Neural progenitor cell (in vitro differentiated cells): ENCODE results near the gene MIOX.

ENCODE experiments used
- EZH2 ChIP-seq: fragments of 200-600 bp; sonication (generic); IDR thresholded peaks from 2 replicates; pipeline ENCODE4 v1.6.1; 2017; ENCODE audit warnings: antibody characterized with exemption, mild to moderate bottlenecking, moderate library complexity
- TF ChIP-seq, protein P1 (sequence below): fragments of 200-600 bp; sonication (generic); IDR thresholded peaks from 2 replicates; pipeline ENCODE4 v1.5.1; 2017; ENCODE audit warnings: antibody characterized with exemption, mild to moderate bottlenecking

DNA sequence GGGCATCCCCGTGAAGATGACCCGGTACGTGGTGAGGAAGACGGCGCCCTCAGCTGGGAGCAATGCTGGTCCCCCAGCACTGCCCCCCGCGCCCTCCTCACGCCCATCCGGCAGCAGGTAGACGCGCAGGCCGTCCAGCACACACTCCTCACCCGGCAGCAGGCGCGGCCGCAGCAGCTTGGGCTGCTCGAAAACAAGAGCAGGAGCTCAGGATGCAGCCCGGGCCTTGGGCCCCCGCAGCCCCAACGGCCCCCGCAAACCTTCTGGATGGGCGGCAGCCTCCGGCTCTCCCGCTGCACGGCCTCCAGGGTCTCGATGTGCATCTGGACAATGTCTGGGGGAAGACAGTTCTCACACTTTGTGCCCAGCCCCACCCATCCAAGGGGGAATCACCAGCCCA, 25.1 kb upstream of the MIOX start:
- TF ChIP-seq, protein P1, sequence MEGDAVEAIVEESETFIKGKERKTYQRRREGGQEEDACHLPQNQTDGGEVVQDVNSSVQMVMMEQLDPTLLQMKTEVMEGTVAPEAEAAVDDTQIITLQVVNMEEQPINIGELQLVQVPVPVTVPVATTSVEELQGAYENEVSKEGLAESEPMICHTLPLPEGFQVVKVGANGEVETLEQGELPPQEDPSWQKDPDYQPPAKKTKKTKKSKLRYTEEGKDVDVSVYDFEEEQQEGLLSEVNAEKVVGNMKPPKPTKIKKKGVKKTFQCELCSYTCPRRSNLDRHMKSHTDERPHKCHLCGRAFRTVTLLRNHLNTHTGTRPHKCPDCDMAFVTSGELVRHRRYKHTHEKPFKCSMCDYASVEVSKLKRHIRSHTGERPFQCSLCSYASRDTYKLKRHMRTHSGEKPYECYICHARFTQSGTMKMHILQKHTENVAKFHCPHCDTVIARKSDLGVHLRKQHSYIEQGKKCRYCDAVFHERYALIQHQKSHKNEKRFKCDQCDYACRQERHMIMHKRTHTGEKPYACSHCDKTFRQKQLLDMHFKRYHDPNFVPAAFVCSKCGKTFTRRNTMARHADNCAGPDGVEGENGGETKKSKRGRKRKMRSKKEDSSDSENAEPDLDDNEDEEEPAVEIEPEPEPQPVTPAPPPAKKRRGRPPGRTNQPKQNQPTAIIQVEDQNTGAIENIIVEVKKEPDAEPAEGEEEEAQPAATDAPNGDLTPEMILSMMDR = no peak
- TF ChIP-seq EZH2 = no peak
